AML-193 (cell line): ENCODE measurements around the gene GRIN3B.

Experiments used
- DNase-seq, 2 experiments: peaks; one replicate each; lab custom pipeline; 2025; lab: John Stamatoyannopoulos, UW

GRIN3B gene

GRCh38 chr19:991174-991931, 8.9 kb upstream of the GRIN3B start:
- DNase-seq, result no peak

GRCh38 chr19:991932-992669, 8.1 kb upstream of the GRIN3B start:
- no peak for DNase-seq

- no peak for DNase-seq
Observed at GRCh38 chr19:992670-993055, 7.6 kb upstream of the GRIN3B start.

GRCh38 chr19:993361-993830, 6.8 kb upstream of the GRIN3B start:
- DNase-seq, result no peak

GRCh38 chr19:993831-994393, 6.3 kb upstream of the GRIN3B start:
- DNase-seq, result no peak

GRCh38 chr19:994516-994915, 5.7 kb upstream of the GRIN3B start:
- no peak for DNase-seq

GRCh38 chr19:995051-995827, 5.0 kb upstream of the GRIN3B start:
- DNase-seq, result no peak

GRCh38 chr19:996051-996838, 4.0 kb upstream of the GRIN3B start:
- DNase-seq, result no peak

GRCh38 chr19:998064-998463, 2.2 kb upstream of the GRIN3B start:
- DNase-seq, result no peak

- no peak for DNase-seq
Observed at GRCh38 chr19:999379-999719, 870 bp upstream of the GRIN3B start.

GRCh38 chr19:1000591-1001537, 645 bp downstream of the GRIN3B start:
- DNase-seq, result no peak

- DNase-seq, result peak; percentile 17 to 33
Observed at GRCh38 chr19:1001538-1002166, 1.4 kb downstream of the GRIN3B start.

GRCh38 chr19:1002600-1002999, 2.4 kb downstream of the GRIN3B start:
- DNase-seq, result no peak

- no peak for DNase-seq
Observed at GRCh38 chr19:1003283-1003682, 3.1 kb downstream of the GRIN3B start.

GRCh38 chr19:1004204-1004802, 4.1 kb downstream of the GRIN3B start:
- DNase-seq, result no peak

GRCh38 chr19:1004803-1005664, 4.8 kb downstream of the GRIN3B start:
- no peak for DNase-seq

- DNase-seq, result no peak
Observed at GRCh38 chr19:1006711-1007398, 6.6 kb downstream of the GRIN3B start.
